GM12864 (cell line): ENCODE measurements around the gene GOLPH3L.
"Not testable (repeated sequence)": the region's sequence is repeated elsewhere in the genome, so short reads cannot be mapped to it uniquely, and the experiment has no call there.

Source experiments
- DNase-seq: peaks from one replicate; pipeline ENCODE4 v3.0.0-alpha.2; 2011; ENCODE audit warnings: low read depth
- H3K4me3 ChIP-seq: 2 replicates; pipeline ENCODE4 v1.5.1; 2011; ENCODE audit warnings: mild to moderate bottlenecking, low read depth, low read length, control low read depth
- CTCF ChIP-seq: IDR thresholded peaks from 2 replicates; pipeline ENCODE4 v1.5.1; 2011; ENCODE audit warnings: low read depth, mild to moderate bottlenecking, moderate library complexity, low read length, control low read depth, inconsistent platforms; ENCODE audit errors: missing control alignments

GOLPH3L gene

GRCh38 chr1:150696995-150697927, at the start of gene GOLPH3L:
Gene GOLPH3L (minus strand): TSS chr1:150697154. CDS start chr1:150694838, 2,316 bp downstream.
- DNase-seq = peak; percentile 98
- H3K4me3 ChIP-seq = peak within 1 kb of the TSS; percentile 71
- no peak for TF ChIP-seq CTCF

GRCh38 chr1:150730130-150730721, 33.3 kb upstream of the GOLPH3L start:
- TF ChIP-seq CTCF = no peak
- DNase-seq = no peak
- no peak overlapping the region for H3K4me3 ChIP-seq

GRCh38 chr1:150724336-150724735, 27.4 kb upstream of the GOLPH3L start:
- DNase-seq = no peak
- no peak for TF ChIP-seq CTCF
- no peak overlapping the region for H3K4me3 ChIP-seq

- no peak for DNase-seq
- H3K4me3 ChIP-seq = no peak within 1 kb of the TSS
- TF ChIP-seq CTCF = no peak
These were observed 23.7 kb upstream of the GOLPH3L start, which contains the start of gene HORMAD1 for GRCh38 chr1:150720703-150721102. Gene HORMAD1 (minus strand): TSS chr1:150720895. CDS start chr1:150719505, 1,390 bp downstream.

GRCh38 chr1:150720098-150720497, 23.1 kb upstream of the GOLPH3L start:
- DNase-seq = no peak
- no peak overlapping the region for H3K4me3 ChIP-seq
- TF ChIP-seq CTCF = no peak

- TF ChIP-seq CTCF = no peak
- H3K4me3 ChIP-seq = no peak overlapping the region
- DNase-seq = no peak
These were observed 21.4 kb upstream of the GOLPH3L start for GRCh38 chr1:150718225-150718891.

GRCh38 chr1:150709031-150709430, 12.1 kb upstream of the GOLPH3L start:
- DNase-seq, H3K4me3 ChIP-seq: not testable (repeated sequence)
